Measurements from ENCODE around the gene SLC35E2B. TPM values are rescaled to one million over a fixed set of nuclear protein-coding genes. Genes with fewer than 3 reads are reported as not detected.

The SLC35E2B gene
- total RNA-seq, 1 experiment from 2014 or later, result 41.7 TPM

DNA sequence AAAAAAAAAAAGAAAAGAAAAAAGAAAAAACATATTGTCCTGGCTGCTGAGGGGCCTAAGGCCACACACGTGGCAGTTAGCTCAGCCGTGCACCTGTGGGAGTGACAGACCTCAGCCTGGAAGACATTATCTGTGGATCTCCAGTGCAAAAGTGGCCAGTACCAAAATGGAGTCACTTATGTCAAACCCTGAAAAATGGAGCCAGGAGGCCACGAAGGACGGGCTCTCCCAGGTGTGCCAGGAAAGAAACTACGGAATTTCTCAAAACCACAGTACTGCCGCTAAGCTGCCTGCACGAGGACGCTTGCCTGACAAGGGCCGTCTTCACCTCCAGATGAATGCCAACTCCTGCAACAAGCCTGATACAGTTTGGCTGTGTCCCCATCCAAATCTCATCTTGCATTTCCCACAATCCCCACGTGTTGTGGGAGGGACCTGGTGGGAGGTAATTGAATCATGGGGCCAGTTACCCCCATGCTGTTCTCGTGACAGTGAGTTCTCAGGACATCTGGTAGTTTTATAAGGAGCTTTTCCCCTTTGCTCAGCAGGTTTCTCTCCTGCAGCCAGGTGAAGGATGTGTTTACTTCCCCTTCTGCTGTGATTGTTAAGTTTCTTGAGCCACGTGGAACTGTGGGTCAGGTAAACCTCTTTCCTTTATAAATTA lies 82.6 kb downstream of the SLC35E2B start:
- H3K27ac Mint-ChIP-seq, result 0 out of 7 replicates have a peak overlapping the region, but pooled peaks of 1 of the 3 experiments have one; percentile 7
- peaks cover 7% of the 10 kb centered on the region for H3K23me2 ChIP-seq (ENCODE audit: insufficient read length, low read depth, low read length, poor library complexity, severe bottlenecking)
- no peak overlapping the region for H3K4ac ChIP-seq (ENCODE audit: low read depth, low read length)
- no peak overlapping the region for H3K9ac ChIP-seq (ENCODE audit: extremely low read depth, insufficient read length, low read length)
- H3K27ac ChIP-seq (ENCODE audit: insufficient read length, low read depth, low read length), result no peak overlapping the region
- H3K18ac ChIP-seq (ENCODE audit: insufficient read length, low read depth, low read length), result no peak overlapping the region
- peaks cover 13 to 16% of the 10 kb centered on the region in 2 experiments for H3K4me1 Mint-ChIP-seq
- H3K14ac ChIP-seq (ENCODE audit: insufficient read depth, low read length), result no peak overlapping the region
- no peak overlapping the region for H3K4me2 ChIP-seq (ENCODE audit: insufficient read depth, insufficient read length, low read length)
- no peaks in the 10 kb centered on the region; a peak in 1 of 5 replicates for H3K9me3 Mint-ChIP-seq
- no peak overlapping the region for H3K23ac ChIP-seq (ENCODE audit: insufficient read length, low read depth, low read length)
- H3K9me3 ChIP-seq (ENCODE audit: control insufficient read depth, low read depth, low read length), result no peaks in the 10 kb centered on the region
- TF ChIP-seq CTCF (conservative IDR thresholded peaks at IDR 0.05), result no peak
- no CpG with 5 or more reads among the region's 12 CpGs for WGBS (ENCODE audit: extremely low coverage, insufficient read length, low lambda C conversion rate)
- H2BK15ac ChIP-seq (ENCODE audit: low read depth, low read length), result no peak overlapping the region
- peaks cover 0 to 7% (median 0%) of the 10 kb centered on the region in 3 experiments; a peak in 2 of 7 replicates for H3K36me3 Mint-ChIP-seq (ENCODE audit: insufficient read depth in 1 of 3, low read depth in 3 of 3)
- H4K91ac ChIP-seq (ENCODE audit: insufficient read length, low read depth, low read length), result no peak overlapping the region
- H2BK12ac ChIP-seq (ENCODE audit: insufficient read length, low read depth, low read length), result no peak overlapping the region
- no peak overlapping the region for H3T11ph ChIP-seq (ENCODE audit: low read length)
- no peak overlapping the region for H2BK20ac ChIP-seq (ENCODE audit: low read depth, low read length, poor library complexity, severe bottlenecking)
- H2AFZ ChIP-seq (ENCODE audit: low read length), result no peak overlapping the region
- no peak overlapping the region for H4K8ac ChIP-seq (replicated peaks; ENCODE audit: insufficient read length, low read depth, low read length)
- peak overlapping the region in 1 of 2 experiments; percentile 29; a peak in 2 of 5 replicates for H3K4me3 Mint-ChIP-seq
- H4K5ac ChIP-seq (ENCODE audit: insufficient read length, low read depth, low read length), result no peak overlapping the region
- H2BK5ac ChIP-seq (ENCODE audit: insufficient read length, low read length), result no peak overlapping the region
- no peak overlapping the region for H3K56ac ChIP-seq (ENCODE audit: insufficient read length, low read depth, low read length)
- no peaks in the 10 kb centered on the region for H4K20me1 ChIP-seq (ENCODE audit: control insufficient read depth, insufficient read depth, insufficient read length)
- no peaks in the 10 kb centered on the region for H3K79me1 ChIP-seq (ENCODE audit: insufficient read depth, low read depth, low read length, poor library complexity, severe bottlenecking)
- no peaks in the 10 kb centered on the region for H3K27me3 ChIP-seq (ENCODE audit: insufficient read depth, low read length)
- no peak for DNase-seq
- H3K79me2 ChIP-seq (ENCODE audit: insufficient read depth, low read length), result no peaks in the 10 kb centered on the region
- H3K4me1 ChIP-seq (ENCODE audit: insufficient read depth, low read length), result peaks cover 5% of the 10 kb centered on the region; the same call in 1 of the 2 replicates
- H3K27me3 Mint-ChIP-seq (ENCODE audit: low read depth), result peaks cover 5% of the 10 kb centered on the region
- H2AK5ac ChIP-seq (ENCODE audit: insufficient read length, low read length), result no peak overlapping the region
- H2BK120ac ChIP-seq (ENCODE audit: low read depth, low read length, poor library complexity, severe bottlenecking), result no peak overlapping the region

Other genes with a start within 250 kb of the SLC35E2B start
- 7.5 and 7.7 TPM in 2 replicates for gene ATAD3C, start 243.1 kb downstream of the SLC35E2B start, total RNA-seq (2021)
- gene ATAD3B, start 221.0 kb downstream of the SLC35E2B start, total RNA-seq (2021), result 76.8 and 78.6 TPM in 2 replicates
- 55.8 and 59.4 TPM in 2 replicates for gene ATAD3A, start 180.6 kb downstream of the SLC35E2B start, total RNA-seq (2021)
- 7.7 and 8.7 TPM in 2 replicates for gene TMEM240, start 152.2 kb downstream of the SLC35E2B start, total RNA-seq (2021)
- gene SSU72, start 117.9 kb downstream of the SLC35E2B start, total RNA-seq (2021), result 179 and 186 TPM in 2 replicates
- 15.2 TPM in 2 replicates for gene FNDC10, start 92.7 kb downstream of the SLC35E2B start, total RNA-seq (2021)
- gene MIB2, start 77.3 kb downstream of the SLC35E2B start, total RNA-seq (2021), result 77.8 and 78.9 TPM in 2 replicates
- 12.5 and 13.7 TPM in 2 replicates for gene MMP23B, start 60.6 kb downstream of the SLC35E2B start, total RNA-seq (2021)
- 30.1 and 33.3 TPM in 2 replicates for gene CDK11B, start 33.8 kb downstream of the SLC35E2B start, total RNA-seq (2021)
- 49.5 and 50.1 TPM in 2 replicates for gene CDK11A, start 31.6 kb upstream of the SLC35E2B start, total RNA-seq (2021)
- 104 and 105 TPM in 2 replicates for gene NADK, start 85.7 kb upstream of the SLC35E2B start, total RNA-seq (2021)
- 382 and 400 TPM in 2 replicates for gene GNB1, start 198.3 kb upstream of the SLC35E2B start, total RNA-seq (2021)
- gene CALML6, start 222.5 kb upstream of the SLC35E2B start, total RNA-seq (2021), result 1.4 and 1.7 TPM in 2 replicates
- gene TMEM52, start 226.5 kb upstream of the SLC35E2B start, total RNA-seq (2021), result 9.6 and 11.3 TPM in 2 replicates